Hematopoietic multipotent progenitor cell treated with erythropoietin and hydrocortisone succinate and interleukin-3 and kit ligand, for 4 days (in vitro differentiated cells): ENCODE results near the gene MAP10.
"Not testable (repeated sequence)": the region's sequence is repeated elsewhere in the genome, so short reads cannot be mapped to it uniquely, and the experiment has no call there.

Source experiments
- DNase-seq: peaks from one replicate; pipeline ENCODE4 v3.0.0-alpha.2; 2015

MAP10 gene

GRCh38 chr1:232805269-232806185, at the start of gene MAP10:
Gene MAP10, plus strand, starts transcription at chr1:232805416. Its CDS starts 34 bp downstream, at chr1:232805450.
- peak; percentile 90 for DNase-seq

- DNase-seq: no peak
Measured at GRCh38 chr1:232764458-232765251, 40.6 kb upstream of the MAP10 start.

- no peak for DNase-seq
Measured at GRCh38 chr1:232765542-232765941, 39.7 kb upstream of the MAP10 start.

GRCh38 chr1:232766241-232766890, 38.9 kb upstream of the MAP10 start:
- no peak for DNase-seq

- no peak for DNase-seq
Measured at GRCh38 chr1:232766904-232767303, 38.3 kb upstream of the MAP10 start.

- peak; percentile 72 for DNase-seq
Measured at GRCh38 chr1:232767305-232768074, 37.7 kb upstream of the MAP10 start.

- no peak for DNase-seq
Measured at GRCh38 chr1:232768793-232769192, 36.4 kb upstream of the MAP10 start.

DNA sequence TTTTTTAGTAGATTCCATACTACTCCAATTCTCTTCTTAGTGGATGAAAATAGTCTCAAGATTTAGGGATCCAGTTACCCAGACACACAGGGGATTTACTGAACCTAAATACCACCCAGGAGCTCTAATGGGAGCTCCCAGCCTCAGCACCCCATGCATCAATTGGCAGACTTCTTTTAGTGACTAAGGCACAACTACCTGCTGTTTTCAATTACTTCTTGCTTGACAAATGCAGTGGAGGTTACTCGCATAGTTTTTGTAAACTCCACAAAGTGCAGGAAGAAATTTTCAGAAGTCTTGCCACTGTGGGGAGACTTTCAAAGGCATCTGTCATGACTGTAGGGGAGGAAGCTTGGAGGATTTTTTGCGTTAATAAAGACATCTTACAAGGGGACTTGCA, 35.5 kb upstream of the MAP10 start:
- DNase-seq: no peak

DNA sequence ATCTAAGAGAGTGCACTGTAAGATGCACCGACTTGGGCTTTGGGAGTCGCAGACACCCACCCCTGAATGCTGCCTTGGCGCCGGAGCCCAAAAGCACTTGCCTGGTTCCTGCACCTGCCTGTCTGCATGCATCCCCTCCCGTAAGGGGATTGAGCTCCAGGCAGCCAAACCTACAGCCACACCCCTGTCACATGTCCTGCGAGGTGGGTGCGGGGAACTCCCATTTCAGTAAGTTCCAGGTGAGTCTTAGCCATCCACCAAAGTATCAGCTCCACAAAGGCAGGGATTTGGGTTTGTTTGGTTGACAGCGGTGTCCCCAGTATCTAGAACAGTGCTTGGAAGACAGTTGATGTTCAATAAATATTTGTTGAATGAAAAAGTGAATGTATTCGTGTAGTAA, 31.5 kb upstream of the MAP10 start:
- DNase-seq: no peak

- DNase-seq: no peak
Measured at GRCh38 chr1:232776526-232777106, 28.6 kb upstream of the MAP10 start.

DNA sequence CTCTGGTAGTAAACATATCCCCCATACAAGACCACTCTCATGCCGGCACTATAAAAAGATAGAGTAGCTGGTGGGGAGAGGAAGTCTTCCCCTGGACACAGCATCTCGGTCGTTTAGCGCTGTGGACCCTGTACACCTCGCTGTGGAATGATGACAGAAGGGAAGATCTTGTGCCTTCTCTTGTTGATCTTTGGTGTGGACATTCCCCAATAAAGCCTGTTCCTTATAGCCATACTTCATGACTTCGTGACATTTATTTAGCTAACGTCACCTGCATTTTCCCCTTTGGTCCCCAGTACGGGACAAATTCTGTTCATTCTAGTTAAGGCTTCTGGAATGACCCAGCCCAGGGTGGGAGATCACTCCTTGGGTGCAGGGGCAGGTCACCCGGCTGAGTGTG, 24.9 kb upstream of the MAP10 start:
- no peak for DNase-seq

- no peak for DNase-seq
Measured at GRCh38 chr1:232784794-232785193, 20.4 kb upstream of the MAP10 start.

DNA sequence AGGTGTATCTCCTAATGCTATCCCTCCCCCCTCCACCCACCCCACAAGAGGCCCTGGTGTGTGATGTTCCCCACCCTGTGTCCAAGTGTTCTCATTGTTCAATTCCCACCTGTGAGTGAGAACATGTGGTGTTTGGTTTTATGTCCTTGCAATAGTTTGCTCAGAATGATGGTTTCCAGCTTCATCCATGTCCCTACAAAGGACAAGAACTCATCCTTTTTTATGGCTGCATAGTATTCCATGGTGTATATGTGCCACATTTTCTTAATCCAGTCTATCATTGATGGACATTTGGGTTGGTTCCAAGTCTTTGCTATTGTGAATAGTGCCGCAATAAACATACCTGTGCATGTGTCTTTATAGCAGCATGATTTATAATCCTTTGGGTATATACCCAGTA, 19.6 kb upstream of the MAP10 start:
- not testable (repeated sequence) for DNase-seq

DNA sequence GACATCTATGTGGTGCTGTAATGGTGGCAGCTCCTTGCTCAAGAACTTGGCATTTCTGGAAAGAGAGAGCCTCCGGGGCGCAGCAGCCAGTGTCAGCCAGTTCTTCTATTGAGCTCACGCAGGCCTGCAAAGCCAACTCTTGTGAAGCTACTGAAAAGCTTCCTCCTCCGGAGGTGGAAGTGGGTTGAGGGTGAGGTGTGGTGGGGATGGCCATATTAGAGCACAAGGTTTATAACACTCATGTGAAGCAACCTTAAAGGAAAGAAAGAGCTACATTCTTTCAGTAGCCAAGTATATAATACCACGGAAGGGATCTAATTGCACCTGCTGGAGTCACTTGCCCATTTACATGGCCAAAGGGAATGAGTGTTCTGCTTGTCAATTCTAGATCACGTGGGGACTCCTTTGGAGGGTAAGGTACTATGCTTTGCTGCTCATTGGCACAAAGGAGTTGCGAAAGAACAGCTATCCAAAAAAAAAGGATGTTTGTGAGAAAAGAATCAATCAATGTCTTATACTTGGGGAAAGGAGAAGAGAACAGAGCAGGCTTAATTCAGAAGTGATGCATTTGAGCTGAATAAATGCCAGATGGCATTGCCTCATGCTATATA, 18.3 kb upstream of the MAP10 start:
- DNase-seq: peak; percentile 10

GRCh38 chr1:232788235-232788872, 16.9 kb upstream of the MAP10 start:
- DNase-seq: no peak

DNA sequence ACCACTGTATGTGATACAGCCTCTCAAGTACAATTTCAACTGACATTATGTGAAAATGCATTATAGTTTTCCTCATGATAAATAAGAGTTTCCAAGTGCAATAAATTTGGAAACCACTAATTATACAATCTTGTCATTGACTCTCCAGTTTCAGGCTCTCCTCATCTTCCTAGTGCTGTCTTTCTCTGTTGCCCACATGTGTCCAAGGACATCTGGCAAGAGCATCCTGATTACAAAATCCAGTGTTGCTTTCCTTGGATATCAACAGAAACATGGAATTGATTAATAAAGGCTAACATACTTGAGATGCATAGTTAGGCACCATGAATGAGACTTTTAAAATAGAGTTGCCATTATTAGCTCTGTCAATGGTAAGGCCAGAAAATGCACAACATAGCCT, 15.6 kb upstream of the MAP10 start:
- DNase-seq: no peak

- no peak for DNase-seq
Measured at GRCh38 chr1:232792949-232793348, 12.3 kb upstream of the MAP10 start.

DNA sequence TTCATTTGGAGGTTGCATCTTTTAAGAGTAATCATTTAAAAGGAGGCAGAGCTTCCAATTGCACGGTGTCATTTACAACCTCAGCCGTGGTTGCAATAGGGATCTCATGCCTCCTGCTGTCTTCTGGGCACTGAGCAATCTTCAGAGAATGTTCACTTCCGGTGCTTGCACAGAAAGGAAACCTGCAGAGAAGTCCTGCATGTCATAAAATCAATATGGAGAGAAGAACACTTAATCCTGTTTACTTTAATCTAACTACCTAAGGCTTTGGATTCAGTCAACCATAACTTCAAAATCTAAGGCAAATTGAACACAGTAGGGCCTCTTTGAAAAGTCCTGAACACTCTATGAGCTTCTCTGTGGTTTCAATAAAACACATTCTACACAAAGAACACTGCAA, 11.3 kb upstream of the MAP10 start:
- peak; percentile 69 for DNase-seq

GRCh38 chr1:232795497-232796053, 9.6 kb upstream of the MAP10 start:
- DNase-seq: peak; percentile 70

DNA sequence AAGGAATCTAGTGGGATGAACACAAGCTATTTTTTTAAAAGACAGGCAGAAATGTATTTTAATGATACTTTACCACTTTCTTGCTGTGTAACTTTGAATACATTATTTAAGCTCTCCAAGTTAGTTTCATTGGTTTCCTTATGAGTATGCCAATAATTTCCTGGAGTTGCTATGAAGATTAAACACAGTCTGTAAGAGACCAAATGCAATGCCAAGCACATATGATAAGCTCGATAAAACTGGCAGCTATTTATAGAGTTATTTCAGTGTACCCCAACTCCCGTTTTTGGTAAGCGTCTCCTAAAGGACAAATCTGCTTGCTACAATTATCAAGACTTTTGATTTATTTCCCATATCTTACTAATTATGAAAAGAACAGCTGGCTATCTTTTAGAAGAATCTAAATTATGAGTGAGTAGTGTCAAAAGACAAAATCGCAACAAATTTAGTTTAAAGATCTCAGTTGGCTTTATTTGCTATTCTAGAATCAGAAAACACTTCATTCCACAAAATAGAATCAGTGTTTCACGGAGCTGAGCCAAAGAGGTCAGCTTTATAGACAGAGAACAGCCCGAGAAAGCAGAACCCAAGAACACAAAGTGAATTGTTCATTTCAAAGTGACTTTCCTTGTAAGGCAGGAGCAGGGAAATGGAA, 7.2 kb upstream of the MAP10 start:
- DNase-seq: no peak
